ENCODE measurements around the gene TRIM44.
A peak's percentile ranks its signal among the peaks of the same experiment; 100 is the strongest.
"Not testable (repeated sequence)": the region's sequence is repeated elsewhere in the genome, so short reads cannot be mapped to it uniquely, and the experiment has no call there.

TRIM44 gene

DNA sequence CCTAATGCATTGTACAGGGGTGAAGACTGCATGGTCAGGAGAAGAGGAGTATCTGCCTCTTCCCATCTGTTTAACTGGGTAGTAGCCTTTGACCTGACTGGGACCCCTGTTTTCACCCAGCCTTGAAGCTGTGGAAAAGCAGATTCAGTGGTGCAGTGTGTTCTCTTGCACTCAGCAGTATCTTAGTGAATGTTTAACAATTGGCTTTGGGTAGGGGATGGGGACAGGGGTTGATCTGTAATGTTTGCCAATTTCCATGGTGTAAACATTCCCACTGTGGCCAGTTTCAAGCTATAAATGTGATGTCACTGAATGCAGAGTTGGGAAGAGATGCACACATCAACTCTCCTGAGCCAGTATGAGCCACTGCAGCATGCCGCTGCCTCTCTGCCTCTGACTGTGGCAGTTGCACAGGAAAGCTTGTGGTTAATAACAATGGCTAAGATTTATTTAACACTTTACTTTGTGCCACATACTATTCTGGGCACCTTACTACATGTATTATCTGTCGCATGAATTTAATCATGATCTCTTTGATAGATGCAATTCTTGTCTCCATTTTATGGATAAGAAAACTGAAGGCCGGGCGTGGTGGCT, 28.6 kb upstream of the TRIM44 start:
- no peak for DNase-seq

DNA sequence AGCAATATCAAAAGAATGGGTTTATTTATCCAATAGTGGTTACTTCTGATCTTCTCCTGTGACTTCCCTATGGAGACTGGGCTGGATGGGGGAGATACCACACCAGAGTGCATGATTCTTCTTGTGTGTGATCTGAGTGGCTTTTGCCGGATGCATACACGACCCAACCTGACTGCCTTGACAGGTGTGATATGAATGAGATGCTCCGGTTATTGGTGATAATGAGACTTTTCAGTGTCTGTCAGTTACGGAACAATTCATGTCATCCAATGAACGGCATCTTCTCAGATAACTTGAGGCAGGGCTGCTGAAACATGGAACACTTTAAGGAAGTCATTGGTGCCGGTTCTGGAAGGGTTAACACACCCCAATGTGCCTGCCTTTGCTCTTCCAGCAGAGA, 26.6 kb upstream of the TRIM44 start:
- no peak for DNase-seq

DNA sequence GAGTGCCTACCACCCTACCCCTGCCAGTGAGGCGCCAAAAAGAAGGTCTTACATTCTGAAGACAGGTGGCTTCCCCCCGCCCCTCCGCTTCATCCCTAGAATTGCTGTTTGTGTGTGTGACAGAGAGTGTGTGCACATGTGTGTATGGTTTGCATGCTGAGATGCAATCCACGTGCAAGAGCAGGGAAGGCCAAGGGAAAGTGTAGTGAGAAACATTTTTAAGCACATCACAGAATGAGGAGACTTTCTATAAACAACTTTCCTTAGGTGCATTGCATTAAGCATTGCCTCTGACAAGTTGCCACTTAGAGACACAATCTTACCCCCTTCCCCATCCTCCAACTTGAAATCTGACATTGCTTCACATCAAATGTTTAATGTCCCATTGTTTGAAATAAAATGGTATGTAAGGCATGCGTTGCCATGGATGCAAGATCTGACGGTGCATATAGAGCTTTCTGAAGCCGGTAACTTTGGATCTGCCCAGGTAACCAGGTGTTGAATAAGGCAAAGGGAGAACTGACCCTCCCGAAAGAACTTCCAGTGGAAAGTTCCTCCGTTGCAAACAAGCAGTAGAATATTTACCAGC, 22.9 kb upstream of the TRIM44 start:
- DNase-seq, result peak; percentile 76

DNA sequence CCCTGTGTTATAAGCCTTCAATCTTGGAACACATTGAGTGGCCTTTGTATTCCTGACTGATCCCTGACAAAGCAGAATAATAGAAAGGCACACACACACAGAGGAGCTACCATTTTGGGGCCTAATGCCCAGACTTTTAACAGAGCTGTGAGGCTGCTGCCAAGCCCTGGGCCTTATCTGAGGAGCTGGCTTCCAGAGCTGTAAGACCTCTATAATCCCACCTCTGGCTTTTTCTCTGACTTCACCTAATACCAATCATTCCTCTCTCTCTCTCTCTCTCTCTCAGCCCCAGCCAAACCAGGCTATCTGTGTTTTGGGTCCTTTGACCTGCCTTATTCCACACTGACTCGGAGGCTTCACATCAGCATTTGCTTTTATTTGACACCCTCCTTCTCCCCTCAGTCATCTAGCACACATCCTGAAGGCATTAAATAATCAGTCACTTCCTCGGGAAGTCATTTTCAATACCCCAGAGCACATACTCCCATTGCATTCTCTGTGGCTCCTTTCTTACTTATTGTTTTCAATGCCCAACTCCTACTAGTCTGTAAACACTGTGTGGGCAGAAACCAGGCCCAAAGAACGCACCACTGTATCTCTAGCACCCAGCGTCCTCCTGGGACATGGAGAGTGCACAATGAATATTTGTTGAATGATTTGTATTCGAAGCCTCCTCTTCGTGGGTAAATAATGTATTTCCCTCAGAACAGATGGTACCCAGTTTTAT, 21.2 kb upstream of the TRIM44 start:
- DNase-seq, result no peak

DNA sequence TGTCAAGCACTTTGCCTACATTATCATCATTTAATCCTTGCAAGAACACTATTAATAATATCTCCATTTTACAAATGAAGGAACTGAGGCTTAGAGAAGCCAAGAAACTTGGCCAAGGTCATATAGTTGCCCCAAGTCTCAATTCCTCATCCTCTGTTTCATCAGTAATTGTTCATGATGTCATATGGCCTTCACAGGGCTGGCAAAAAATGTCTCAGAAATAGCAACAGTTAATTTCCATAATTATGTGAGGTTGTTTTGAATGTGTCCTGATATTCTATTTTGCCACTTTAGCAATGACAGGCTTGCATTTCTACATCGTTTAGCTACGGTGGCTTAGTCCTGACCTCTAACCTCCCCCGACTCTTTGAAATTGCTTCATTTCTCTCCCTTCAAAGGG, 20.6 kb upstream of the TRIM44 start:
- DNase-seq, result no peak

DNA sequence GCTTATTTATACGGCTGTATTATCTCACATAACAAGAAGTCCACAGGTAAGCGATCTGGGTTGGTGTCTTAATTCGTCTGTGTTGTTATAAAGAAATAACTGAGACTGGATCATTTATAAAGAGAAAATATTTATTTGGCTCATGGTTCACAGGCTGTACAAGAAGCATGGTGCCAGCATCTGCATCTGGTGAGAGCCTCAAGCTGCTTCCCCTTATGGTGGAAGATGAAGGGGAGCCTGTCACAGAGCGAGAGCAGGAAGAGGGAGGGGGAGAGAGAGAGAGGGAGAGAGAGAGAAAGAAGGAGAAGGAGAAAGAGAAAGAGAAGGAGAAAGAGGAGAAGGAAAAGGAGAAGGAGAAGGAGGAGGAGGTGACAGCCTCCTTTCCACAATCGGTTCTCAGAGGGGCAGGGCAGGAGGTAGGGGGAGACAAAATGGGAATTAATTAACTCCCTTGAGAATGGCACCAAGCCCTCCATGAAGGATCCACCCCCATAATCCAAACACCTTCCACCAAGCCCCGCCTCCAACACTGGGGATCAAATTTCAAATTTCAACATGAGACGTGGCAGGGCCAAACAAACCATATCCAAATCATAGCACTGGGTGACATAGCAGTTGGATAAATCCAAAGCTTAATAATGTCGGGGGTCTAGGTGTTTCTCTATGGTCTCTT, 15.0 kb upstream of the TRIM44 start:
- DNase-seq, result peak; percentile 63

DNA sequence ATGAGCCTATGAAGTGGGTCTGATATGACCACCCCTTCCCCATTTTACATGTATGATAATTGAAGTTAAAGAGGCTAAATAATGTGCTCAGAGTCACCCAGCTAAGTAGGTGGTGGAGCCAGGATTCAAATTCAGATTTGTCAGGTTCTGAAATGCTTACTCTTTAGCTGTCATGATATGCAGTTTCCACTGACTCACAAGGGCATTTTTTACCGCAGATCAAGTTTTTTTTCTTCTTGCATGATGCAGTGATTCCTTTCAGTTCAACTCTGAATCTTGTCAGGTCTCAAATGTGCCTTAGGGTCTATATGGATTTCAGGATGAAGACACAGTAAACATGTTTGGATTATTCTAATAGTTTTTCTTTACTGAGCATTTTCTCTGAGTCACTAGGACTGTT, 12.6 kb upstream of the TRIM44 start:
- no peak for DNase-seq

DNA sequence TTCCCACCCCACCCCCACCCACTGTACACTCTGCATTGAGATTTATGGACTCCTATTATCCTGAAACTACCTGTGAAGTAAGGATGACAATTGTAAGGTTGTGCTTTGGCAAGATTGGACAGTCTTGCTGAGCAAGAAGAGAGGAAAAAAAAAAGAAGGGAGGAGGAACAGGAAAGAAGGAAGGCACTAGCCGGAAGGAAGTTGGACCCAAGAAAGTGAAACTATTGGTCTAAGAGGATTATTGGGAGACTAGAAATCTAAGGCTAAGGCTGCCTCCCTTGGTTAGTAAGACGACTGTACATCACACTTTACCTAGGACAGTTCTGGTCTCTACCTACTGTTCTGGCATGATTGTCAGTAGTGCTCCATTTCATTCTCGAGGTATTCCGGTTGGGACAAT, 12.1 kb upstream of the TRIM44 start:
- no peak for DNase-seq

DNA sequence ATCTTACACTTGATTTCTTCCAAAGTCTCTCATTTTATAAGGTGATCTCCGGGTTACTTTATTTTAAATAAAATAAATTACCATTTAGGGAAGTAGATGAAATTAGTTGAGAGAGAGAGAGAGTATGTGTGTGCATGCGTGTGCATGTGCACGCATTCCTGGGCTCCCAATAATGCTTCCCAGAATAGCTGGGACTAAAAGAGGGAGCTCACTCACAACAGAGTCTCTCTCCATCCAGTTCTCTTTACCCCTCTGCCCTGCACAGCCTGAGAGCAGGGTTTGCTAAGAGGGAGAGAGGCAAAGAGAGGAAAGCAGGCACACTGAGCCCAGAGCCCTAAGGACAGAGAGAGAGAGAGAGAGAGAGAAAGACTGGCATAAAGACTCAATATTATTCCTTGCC, 11.3 kb upstream of the TRIM44 start:
- DNase-seq, result no peak

DNA sequence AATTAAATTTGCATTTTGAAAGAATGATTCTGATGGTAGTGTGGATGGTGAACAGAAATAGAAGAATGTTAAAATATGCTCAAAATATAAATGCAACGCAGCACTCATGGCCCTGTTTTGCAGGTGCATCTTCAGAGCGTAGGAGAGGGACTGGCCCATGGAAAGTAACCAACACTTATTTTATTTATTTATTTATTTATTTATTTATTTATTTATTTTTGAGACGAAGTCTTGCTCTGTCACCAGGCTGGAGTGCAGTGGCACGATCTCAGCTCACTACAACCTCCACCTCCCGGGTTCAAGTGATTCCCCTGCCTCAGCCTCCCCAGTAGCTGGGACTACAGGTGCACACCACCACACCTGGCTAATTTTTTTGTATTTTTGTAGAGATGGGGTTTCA, 9.8 kb upstream of the TRIM44 start:
- DNase-seq, result not testable (repeated sequence)

DNA sequence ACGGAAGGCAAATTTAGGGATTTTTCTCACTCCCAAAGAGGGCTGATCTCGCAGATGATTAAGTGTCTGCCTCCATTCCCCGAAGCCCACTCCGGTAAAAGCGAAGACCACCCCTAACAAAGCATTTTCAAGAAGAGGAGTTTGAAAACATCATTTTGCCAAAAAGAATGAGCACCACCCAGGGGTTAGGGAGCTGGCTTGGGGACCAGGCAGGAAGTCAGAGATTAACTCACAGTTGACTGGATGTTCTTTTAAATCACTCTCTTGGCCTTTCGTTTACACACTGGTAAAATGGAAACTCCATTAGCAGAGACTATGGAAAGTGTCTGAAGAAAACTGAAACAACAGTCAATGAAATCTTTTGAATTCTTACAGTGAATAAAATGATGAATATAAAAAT, 7.9 kb upstream of the TRIM44 start:
- DNase-seq, result peak; percentile 68

DNA sequence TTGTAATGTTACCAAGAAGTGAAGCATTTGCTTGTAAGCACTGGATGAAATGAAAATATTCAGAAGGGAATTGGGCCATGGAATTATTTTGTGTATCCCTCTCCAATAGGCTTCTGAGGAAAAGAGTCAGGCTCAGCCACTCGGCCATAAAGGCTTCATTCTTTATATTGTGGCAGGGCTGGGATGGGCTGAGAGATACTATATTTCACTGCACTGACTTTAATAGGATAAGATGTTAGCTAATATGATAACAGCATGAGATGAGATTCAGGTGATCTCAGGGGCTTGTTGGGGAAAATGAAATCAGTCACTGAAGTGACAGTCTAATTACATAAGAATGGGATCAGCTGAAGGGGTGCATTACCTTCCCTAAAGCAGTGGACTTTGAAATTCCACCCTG, 7.3 kb upstream of the TRIM44 start:
- DNase-seq, result no peak

DNA sequence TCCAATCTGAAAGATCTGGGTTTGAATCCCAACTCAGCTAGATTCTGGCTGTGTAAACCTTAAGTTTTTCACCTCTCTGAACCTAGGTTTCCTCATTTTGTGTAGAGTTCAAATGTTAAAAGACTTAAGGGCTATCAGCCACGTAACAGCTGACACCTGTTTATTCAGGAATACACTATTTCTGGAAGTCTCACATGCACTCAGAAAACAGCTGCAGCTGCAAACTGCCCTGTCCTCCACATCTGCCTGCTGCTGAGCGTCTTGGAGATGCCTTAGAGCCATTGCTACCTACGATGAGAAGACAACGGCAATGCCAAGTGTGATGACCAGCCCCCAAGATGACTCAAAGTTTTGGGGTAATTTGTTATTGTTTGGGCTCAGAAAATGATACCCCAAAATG, 6.7 kb upstream of the TRIM44 start:
- no peak for DNase-seq

DNA sequence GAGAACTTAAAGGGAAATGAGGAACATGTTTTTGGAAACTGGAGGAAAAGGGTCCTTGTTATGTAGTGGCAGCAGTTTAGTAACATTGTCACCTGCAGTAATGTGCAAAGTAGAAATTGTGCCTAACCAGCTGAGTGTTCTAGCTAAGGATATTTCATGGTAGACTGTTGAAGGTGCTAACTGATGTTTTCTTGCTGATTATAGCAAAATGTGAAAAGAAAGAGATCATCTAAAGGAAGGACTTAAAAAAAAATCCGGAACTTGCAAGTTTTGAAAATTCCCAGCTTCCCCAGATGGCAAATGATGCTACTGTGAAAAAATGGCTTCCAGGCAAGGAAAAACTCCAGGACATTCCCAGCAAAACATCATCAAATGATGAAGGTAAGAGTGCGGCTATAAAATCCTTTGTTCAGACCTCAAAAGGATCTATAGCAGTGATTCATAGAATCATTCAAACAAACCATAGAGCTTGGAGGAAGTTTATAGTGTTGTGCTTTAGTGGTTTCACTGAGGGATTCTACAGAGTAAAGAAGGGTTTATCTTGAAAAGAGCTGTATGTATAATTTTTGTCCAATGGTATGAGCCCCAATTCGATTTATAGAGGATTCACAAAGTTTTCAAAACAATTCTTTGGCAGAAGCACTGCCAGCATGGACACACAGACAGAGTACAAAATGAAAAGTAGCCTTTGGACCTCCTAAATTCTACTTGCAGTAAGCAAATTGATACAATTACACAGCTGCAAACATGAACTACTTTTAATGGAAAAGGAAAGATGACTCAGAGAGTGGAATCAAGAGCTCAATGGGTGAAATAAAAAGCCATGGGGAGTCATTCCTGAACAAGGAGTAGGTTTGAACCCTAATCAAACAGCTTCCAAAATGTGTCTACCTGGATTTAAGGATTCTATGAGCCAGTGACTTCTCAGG, 4.3 kb upstream of the TRIM44 start:
- no peak for DNase-seq

DNA sequence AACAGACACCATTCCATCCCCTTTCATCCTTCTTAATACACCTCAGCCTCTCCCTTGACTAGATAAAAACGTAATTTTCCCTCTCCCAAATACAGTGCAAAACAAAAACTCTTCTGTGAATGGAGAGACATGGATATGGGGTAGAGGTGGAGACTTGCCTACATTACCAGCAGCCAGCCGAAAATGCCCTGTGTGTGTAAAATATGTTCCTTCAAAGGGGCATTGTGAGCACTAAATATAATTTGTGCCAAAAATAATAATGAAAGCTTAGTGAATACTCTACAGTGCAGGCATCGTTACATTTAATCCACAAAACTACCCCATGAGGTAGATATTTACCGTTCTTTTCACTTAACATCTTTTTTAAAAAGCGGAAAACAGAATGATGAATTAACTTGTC, 1.0 kb upstream of the TRIM44 start:
- no peak for DNase-seq

DNA sequence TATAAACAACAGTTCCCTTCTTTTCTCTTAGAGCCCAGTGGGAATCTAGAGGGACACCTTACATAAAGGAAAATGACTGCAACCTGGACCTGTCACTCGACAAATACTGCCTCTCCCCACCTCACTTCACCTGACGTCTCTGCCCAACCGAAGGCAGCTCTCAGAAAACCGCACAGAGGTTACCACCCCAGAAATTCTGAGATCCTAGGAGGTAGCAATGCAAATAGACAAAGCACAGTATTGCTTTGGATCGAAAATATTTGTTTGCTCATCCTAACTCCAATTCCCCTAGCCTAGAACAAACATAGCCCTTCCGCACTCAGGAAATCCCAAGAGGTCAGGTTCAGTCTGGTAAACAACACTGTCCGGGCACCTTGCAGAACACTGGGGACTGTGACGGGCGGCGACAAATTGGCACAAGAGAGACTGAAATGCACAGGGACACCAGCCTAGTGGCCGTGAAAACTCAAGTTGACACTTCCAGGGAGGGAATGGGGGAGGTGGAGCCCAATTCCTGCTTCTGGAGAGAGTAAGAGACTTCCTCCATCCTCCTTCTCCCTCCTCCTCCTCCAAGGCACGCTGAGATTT, 420 bp upstream of the TRIM44 start:
- peak; percentile 96 for DNase-seq

DNA sequence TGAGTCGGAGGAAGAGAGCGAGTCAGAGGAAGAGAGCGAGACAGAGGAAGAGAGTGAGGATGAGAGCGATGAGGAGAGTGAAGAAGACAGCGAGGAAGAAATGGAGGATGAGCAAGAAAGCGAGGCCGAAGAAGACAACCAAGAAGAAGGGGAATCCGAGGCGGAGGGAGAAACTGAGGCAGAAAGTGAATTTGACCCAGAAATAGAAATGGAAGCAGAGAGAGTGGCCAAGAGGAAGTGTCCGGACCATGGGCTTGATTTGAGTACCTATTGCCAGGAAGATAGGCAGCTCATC, 780 bp downstream of the TRIM44 start:
- no peak for DNase-seq

DNA sequence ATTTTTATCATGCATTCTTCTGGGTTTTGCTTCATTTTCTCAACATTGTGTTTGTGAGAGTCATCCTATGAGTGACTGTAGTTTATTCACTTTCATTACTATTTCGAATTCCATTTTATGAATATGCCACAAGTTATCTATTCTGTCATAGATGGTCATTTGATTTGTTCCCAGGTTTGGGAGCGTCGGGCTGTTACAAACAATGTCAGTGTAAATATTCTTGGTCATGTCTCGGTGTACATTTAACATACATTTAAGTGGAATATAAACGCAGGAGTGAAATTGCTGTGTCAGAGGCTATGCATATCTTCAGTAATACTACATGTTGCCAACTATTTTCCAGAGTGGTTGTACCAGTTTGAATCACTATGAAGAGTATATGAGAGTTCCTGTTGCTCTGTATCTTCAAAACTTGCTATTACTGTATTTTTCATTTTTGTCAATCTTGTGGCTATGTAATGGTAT, 2.4 kb downstream of the TRIM44 start:
- DNase-seq, result no peak

DNA sequence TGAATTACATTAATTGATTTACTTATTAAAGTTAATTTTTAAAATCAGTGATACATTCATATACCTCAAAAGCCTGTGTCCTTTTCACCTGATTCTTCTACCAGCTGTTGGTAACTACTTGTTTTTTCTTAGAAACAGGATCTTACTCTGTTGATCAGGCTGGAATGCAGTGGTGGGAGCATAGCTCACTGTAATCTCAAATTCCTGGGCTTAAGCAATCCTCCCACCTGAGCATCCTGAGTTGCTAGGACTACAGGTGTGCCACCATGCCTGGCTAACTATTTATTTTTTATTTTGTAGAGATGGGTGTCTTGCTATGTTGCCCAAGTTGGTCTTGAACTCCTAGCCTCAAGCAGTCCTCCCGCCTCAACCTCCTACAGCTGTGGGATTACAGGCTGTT, 4.7 kb downstream of the TRIM44 start:
- DNase-seq, result no peak

DNA sequence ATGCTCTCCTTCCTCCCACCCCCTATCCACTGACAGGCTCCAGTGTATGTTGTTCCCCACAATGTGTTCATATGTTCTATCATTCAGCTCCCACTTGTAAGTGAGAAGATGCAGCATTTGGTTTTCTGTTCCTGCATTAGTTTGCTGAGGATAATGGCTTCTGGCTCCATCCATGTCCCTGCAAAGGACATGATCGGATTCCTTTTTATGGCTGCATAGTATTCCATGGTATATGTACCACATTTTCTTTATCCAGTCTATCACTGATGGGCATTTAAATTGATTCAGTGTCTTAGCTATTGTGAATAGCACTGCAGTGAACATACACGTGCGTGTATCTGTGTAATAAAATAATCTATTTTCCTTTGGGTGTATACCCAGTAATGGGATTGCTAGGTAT, 5.8 kb downstream of the TRIM44 start:
- DNase-seq, result not testable (repeated sequence)

DNA sequence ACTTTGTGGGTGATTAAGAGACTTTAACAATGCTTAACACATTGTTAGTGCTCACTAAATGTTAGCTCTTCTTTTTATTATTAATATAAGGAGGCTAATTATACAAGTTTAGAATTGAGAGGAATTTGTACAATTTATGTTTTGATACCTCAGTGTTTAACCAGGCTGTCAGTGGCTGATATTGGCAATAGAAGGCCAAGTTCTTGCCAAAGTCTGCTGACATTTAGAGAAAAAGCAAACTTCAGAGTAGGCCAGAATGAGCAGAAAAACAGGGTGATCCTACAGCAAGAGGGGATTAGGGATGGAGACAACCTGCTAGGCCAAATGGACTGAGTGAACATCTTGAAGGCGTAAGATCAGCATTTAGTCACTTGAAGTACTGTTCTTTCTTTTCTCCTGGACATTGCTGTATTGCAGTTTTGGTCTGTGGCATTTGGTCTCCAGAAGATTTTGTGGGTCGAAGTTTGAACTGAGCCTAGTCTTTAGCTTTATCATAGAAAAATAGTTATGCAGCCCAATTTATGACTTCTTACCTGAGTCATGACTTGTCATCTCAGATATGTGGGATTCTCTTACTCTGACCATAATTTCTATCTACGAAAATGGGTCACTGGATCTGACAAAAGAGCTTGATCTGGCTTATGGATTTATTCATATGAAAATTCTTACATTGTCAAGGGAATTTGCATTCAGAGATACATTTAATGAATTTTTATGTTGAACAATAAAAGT, 9.0 kb downstream of the TRIM44 start:
- DNase-seq, result no peak

DNA sequence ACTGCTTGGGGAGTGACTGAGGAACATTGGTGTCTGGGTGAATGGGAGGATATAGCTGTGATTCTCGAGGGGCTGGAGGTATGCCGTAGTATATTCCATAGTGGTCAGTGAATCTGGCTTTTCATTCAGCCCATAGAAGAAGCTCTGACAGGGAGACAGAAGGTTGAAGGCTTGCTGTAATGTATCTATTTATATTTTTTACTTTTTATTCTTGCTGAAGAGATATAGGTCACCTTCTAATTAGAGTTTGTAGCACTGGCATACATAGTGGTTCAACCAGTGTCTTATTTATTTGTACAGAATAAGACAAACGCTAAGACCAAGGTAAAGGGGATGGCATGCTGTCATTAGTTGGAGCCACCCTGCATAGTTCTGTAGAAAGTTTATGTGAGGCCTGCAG, 10.0 kb downstream of the TRIM44 start:
- DNase-seq, result no peak
